Mammary epithelial cell (primary cell): Measurements from ENCODE around the gene SORCS2.

Experiments
- EZH2 ChIP-seq: IDR thresholded peaks from 2 replicates; pipeline ENCODE4 v1.6.1; 2012; ENCODE audit warnings: low read length, inconsistent platforms, borderline replicate concordance
- TF ChIP-seq, protein P1 (sequence below), 2 donors: IDR thresholded peaks in 1 of 2; conservative IDR thresholded peaks in 1 of 2; 2 replicates each; pipeline ENCODE4 v1.5.1; 2011 to 2012; ENCODE audit warnings: inconsistent platforms in 2 of 2, low read length in 2 of 2, mild to moderate bottlenecking in 2 of 2, control low read depth in 1 of 2, low read depth in 1 of 2; ENCODE audit not compliant: insufficient read depth in 1 of 2; ENCODE audit errors: extremely low read depth in 1 of 2

DNA sequence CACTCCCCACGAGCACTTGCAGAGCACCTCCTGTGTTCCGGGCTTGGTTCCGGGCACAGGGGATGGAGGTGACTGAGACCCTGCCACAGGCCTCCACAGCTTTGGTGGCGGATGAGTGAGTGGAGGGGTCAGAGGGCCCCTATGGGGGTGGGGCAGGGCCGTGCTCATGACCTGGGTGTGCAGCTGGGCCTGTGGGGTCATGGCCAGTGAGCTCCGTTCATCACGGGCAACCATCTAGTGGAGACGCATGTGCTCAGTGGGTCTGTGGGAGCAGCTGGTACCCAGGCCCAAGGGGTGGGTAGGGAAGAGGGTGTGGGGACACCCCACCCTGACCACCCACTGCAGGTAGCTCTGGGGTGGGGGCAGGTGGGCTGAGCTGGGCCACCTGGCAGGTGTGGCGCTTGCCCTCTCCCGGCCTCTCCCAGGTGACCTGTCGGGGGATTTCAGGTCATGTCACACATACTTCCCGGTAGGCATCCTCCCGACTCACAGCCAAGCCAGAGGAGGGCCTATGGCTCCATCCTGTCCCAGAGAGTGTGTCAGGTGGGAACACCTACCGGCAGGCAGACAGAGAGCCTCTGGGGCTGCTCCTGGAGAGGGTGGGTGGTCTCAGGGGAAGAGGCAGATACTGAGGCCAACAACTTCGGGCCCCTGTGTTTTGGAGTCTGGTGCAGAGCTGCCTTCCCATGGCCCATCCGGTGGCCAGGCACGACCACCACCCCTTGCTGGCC, 238.8 kb downstream of the SORCS2 start:
- TF ChIP-seq EZH2 = no peak
- TF ChIP-seq, protein P1, sequence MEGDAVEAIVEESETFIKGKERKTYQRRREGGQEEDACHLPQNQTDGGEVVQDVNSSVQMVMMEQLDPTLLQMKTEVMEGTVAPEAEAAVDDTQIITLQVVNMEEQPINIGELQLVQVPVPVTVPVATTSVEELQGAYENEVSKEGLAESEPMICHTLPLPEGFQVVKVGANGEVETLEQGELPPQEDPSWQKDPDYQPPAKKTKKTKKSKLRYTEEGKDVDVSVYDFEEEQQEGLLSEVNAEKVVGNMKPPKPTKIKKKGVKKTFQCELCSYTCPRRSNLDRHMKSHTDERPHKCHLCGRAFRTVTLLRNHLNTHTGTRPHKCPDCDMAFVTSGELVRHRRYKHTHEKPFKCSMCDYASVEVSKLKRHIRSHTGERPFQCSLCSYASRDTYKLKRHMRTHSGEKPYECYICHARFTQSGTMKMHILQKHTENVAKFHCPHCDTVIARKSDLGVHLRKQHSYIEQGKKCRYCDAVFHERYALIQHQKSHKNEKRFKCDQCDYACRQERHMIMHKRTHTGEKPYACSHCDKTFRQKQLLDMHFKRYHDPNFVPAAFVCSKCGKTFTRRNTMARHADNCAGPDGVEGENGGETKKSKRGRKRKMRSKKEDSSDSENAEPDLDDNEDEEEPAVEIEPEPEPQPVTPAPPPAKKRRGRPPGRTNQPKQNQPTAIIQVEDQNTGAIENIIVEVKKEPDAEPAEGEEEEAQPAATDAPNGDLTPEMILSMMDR (conservative IDR thresholded peaks at IDR 0.05 in 1 of 2, IDR thresholded peaks at IDR 0.05 in 1 of 2; ENCODE audit: extremely low read depth in 1 of 2, insufficient read depth in 1 of 2, low read depth in 1 of 2, low read length in 2 of 2) = no peak
